HG03066 (cell line): ENCODE data around the gene USP28.
"Not testable (repeated sequence)": the region's sequence is repeated elsewhere in the genome, so short reads cannot be mapped to it uniquely, and the experiment has no call there.

ENCODE experiments used
- ATAC-seq: cut with Tn5 transposase; IDR thresholded peaks from one replicate; pipeline ENCODE4 v1.9.1; 2021; ENCODE audit warnings: low read depth; ENCODE audit not compliant: unreplicated experiment

Gene USP28, protein sequence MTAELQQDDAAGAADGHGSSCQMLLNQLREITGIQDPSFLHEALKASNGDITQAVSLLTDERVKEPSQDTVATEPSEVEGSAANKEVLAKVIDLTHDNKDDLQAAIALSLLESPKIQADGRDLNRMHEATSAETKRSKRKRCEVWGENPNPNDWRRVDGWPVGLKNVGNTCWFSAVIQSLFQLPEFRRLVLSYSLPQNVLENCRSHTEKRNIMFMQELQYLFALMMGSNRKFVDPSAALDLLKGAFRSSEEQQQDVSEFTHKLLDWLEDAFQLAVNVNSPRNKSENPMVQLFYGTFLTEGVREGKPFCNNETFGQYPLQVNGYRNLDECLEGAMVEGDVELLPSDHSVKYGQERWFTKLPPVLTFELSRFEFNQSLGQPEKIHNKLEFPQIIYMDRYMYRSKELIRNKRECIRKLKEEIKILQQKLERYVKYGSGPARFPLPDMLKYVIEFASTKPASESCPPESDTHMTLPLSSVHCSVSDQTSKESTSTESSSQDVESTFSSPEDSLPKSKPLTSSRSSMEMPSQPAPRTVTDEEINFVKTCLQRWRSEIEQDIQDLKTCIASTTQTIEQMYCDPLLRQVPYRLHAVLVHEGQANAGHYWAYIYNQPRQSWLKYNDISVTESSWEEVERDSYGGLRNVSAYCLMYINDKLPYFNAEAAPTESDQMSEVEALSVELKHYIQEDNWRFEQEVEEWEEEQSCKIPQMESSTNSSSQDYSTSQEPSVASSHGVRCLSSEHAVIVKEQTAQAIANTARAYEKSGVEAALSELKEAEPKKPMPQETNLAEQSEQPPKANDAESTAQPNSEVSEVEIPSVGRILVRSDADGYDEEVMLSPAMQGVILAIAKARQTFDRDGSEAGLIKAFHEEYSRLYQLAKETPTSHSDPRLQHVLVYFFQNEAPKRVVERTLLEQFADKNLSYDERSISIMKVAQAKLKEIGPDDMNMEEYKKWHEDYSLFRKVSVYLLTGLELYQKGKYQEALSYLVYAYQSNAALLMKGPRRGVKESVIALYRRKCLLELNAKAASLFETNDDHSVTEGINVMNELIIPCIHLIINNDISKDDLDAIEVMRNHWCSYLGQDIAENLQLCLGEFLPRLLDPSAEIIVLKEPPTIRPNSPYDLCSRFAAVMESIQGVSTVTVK

DNA sequence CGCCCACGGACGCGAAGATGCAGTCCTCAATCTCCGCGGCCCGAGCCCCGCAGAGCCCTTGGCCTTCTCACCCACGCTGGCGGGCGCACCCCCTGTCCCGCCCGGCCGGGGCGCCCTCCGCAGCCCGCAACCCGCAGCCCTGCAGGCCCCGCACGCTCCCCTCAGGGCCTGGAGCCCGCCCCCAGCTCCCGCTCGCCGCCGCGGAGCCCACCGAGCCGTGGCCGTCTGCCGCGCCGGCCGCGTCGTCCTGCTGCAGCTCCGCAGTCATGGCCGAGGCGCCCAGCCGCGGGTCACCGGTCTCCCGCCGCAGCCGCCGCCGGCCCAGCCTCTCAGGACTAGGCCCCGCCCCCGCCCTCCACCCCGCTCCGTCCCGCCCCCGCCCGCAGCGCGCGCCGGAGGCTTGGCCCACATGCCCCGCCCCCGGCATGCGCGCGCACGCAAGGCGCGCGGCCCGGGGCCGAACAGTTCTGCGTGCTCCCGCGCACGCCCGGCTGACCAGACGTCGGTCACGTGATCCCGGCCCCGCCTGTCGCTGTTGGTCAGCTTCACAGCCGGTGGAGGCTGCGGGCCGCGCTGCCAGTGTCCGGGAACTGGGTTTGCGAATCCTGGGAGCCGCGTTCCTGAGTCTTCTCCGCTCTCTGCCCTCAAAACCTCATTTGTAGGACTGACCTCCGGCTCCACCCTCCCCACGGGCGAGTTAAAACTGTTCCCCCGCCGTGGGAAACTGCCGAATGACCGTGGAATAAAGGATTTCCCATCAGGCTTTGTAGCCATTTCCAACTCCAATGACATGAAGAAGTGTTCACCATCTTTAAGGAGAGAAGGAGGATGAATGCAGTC, at the start of gene USP28:
TSS of gene USP28 (minus strand) at position 339 of the 840 bp plus-strand sequence. CDS start at position 268, 71 bp downstream.
- ATAC-seq: peak; percentile 85

DNA sequence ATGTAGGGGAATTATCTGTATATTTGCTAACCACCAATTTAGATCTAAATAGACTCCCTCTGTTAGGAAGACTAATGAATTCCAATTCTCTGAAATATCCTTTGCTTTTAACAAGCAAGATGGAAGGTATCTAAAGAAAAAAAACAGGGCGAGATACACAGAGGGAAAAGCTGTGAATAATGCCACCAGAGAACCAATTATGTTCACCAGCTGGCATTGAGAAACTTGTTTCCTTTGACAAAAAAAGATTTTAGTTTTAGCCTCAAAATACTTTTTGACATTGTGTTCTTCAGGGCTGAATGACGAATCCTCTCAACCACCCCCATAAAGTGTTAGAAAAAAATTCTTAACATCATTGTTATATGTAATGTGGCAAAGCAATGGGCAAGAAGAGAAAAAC, 48.2 kb upstream of the USP28 start:
- no peak for ATAC-seq

- not testable (repeated sequence) for ATAC-seq
These were observed 36.1 kb upstream of the USP28 start for GRCh38 chr11:113911491-113911890.

DNA sequence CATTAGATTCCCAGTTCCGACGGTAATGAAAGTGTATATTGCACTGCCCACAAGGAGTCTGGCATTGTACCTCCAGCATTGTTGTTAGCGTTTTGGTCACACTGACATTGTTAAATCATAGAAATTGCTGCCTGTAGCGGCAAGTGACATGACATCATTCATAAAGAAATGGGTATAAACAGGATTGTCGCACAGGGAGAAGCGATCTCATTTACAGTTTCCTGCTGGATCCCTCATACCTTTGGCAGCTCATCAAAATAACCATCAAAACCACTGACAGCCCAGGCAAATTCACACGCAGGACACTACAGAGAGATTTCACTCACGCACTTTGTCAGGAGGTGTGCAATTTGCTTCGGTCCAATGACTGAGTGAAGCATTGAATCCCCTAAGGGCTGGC, 32.7 kb upstream of the USP28 start:
- ATAC-seq: no peak

DNA sequence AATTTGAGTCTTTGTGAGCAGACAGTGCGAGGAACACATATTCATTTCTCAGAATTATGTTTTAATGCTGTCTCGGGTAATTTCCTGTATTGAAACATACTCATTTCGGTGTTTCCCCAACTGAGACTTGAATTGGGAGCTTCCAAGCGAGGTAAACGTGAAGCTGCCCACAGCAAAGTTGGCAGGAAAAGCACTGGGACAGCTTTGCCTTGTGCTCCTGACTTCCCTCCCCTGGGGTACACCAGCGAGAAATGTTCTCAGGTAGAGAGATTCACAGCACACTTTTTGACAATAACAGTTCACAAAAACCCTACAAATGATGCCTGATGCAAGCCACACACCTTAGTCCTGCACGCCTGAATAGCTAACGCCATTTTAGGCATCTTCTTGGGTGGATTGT, 32.3 kb upstream of the USP28 start:
- ATAC-seq: no peak

- ATAC-seq: no peak
These were observed 31.8 kb upstream of the USP28 start for GRCh38 chr11:113907152-113907551.

DNA sequence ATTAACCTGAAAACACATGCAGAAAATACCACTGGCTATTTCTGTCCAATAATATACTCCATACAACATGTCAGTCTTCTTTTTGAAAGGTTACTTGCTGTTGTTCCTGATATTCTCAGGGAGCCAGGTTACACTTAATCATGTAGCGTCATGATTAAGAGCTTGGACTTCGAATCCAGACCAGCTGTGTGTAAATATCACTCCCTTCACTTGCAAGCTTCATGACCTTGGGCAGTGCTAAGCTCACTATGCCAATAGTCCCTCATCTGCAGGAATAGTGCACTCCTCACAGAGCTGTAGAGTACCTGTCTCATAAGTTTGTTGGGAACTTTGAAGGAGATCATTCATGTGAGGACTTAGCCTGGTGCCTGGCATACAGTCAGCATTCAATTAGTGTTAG, 31.1 kb upstream of the USP28 start:
- no peak for ATAC-seq

GRCh38 chr11:113906038-113906437, 30.7 kb upstream of the USP28 start:
- no peak for ATAC-seq

GRCh38 chr11:113904379-113905101, 29.2 kb upstream of the USP28 start, which contains the start of gene HTR3B:
Gene HTR3B, plus strand, starts transcription at chr11:113904796. Its CDS starts 138 bp downstream, at chr11:113904934.
- no peak for ATAC-seq

GRCh38 chr11:113901141-113901540, 25.8 kb upstream of the USP28 start:
- no peak for ATAC-seq

GRCh38 chr11:113896156-113896879, 20.9 kb upstream of the USP28 start:
- ATAC-seq: no peak

DNA sequence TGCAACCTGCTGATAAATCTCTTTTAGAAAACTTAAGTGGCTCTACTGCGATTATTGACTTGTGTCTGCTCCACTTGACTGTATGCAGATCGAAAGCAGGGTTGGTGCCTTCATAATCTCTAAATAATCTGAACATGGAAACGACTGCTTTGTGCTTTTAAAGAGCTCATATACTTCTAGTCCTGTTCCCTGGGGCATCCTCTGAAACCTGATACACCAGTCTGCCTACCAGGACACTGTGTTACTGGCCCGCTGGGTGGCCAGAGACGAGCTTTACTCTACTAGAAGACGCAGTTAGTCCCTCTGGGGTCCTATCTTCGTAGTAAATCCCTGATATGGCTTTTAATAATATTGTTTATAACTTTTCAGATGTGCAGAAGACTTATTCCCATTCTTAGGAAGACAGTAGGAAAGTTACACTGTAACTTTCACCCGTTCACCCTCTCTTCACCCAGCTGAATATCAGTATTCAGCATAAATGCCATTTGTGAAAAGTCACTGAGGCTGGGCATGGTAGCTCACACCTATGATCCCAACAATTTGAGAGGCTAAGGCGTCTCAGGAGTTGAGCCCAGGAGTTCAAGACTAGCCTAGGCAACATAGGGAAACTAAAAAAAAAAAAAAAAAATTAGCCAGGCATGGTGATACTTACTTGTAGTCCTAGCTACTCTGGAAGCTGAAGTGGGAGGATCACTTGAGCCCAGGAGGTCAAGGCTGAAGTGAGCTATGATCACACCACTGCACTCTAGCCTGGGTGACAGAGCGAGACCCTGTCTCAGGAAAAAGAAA, 20.2 kb upstream of the USP28 start:
- no peak for ATAC-seq

GRCh38 chr11:113894421-113894996, 19.1 kb upstream of the USP28 start:
- peak; percentile 80 for ATAC-seq

- no peak for ATAC-seq
These were observed 13.5 kb upstream of the USP28 start for GRCh38 chr11:113888848-113889247.

DNA sequence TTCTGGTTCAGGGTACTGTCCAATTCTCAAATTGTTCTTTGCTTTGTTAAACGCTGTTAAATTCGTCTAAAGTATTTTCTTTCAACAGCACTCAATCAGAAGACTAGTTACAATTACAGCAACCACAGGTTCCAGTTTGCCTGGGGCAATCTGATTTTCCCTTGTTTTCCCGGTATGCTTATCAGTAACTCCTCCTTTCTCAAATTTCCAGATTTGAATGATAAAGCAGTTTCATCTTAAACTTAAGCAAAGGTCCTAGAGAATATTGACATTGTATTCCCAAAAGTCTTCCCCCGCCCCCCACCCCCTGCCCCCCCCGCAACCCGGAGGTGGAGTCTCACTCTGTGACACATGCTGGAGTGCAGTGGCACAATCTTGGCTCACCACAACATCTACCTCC, 10.5 kb upstream of the USP28 start:
- ATAC-seq: no peak

DNA sequence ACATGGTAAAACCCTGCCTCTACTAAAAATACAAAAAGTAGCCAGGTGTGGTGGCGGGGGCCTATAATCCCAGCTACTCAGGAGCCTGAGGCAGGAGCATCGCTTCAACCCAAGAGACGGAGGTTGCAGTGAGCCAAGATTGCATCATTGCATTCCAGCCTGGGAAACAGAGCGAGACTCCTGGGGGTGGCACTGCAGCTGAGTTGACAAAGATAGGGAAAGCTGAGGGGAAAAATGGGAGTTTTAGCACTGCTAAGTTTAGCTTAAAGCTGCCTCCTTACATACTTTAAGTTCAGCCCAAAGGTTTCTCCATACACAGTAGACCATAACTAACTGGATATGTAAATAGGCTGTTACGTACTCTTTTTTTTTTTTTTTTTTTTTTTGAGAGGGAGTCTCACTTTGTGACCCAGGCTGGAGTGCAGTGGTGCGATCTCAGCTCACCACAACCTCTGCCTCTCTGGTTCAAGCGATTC, 9.0 kb upstream of the USP28 start:
- no peak for ATAC-seq

DNA sequence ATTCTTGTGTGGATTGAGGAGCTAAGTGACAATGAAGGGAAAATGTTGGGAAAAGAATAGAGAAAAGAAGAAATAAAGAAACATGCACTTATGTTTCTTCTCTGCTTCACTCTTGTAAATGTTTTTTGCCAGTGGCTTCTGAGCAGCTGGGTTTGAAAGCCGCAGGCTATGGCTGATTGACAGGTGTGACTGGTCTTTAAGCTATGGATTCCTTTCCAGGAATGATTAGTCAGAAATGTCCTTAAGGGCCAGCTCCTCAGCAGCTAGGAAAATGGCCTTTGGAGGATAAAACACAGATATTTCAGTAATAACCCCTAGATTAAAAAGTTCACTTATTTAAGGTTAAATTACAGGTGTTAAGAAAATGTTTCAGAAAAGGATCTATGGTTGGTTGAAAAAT, 6.5 kb upstream of the USP28 start:
- ATAC-seq: no peak

GRCh38 chr11:113880971-113881370, 5.6 kb upstream of the USP28 start:
- no peak for ATAC-seq
